GM19035 (cell line): ENCODE results near the gene PLIN3.
"Not testable (repeated sequence)": the region's sequence is repeated elsewhere in the genome, so short reads cannot be mapped to it uniquely, and the experiment has no call there.

ENCODE experiments used
- ATAC-seq: cut with Tn5 transposase; IDR thresholded peaks from one replicate; pipeline ENCODE4 v1.9.1; 2021; ENCODE audit not compliant: unreplicated experiment

PLIN3 gene

DNA sequence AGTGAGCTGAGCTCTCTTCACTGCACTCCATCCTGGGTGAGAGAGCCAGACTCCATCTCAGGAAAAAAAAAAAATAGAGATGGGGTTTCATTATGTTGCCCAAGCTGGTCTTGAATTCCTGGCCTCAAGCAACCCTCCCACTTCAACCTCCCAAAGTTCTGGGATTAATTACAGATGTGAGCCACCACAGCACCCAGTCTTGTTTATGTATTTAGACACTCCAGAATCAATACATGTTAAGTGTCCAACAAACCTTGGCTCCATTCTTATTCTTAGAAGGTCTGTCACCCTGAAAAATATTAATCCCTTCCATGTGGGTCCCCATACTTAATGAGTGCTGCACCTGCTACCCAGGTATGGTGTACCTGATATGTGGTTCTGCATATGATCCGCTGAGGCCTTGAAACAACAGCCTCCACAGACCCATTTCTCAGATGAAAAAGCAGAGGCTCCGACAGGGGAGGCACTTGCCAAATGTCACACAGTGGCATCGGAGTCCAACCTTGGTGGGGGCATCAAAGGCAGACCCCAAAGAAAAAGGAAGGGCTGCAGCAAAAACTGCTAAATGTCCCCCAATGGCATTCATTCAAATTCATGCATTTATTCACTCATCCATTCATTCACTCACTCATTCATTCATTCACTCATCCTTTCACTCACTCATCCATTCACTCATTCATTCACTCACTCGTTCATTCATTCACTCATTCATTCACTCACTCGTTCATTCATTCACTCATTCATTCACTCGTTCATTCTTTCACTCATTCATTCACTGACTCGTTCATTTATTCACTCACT is 52.6 kb downstream of the PLIN3 start:
- ATAC-seq = no peak

DNA sequence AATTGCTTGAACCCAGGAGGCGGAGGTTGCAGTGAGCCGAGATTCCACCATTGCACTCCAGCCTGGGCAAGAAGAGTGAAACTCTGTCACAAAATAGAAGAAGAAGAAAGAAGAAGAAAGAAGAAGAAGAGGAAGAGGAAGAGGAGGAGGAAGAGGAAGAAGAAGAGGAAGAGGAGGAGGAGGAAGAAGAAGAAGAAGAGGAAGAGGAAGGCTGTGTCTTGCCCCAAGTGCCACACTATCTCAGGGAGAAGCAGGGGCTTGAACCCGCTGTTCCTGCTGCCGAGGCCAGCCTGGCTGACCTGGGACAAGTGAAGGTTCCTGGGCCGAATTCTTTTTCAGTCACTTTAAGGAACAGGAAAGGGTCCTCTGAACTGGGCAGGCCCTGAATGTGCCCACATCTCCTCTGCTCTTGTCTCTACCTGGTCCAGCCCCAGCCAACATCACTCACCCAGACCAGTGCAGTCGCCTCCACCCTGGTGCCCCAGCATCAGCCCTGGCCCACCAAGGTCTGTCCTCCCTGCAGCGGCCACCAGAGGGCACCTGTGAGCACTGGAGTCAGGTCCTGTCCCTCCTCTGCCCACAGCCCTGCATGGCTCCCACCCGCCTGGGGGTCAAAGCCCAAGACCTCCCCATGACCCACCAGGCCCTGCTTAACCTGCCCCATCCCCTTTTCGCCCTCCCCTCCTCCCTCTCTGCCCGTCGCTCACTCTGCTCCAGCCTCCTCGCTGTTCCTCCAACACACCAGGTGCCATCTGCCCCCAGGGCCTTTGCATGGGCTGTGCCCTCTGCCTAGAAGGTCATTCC is 55.9 kb downstream of the PLIN3 start:
- no peak for ATAC-seq

DNA sequence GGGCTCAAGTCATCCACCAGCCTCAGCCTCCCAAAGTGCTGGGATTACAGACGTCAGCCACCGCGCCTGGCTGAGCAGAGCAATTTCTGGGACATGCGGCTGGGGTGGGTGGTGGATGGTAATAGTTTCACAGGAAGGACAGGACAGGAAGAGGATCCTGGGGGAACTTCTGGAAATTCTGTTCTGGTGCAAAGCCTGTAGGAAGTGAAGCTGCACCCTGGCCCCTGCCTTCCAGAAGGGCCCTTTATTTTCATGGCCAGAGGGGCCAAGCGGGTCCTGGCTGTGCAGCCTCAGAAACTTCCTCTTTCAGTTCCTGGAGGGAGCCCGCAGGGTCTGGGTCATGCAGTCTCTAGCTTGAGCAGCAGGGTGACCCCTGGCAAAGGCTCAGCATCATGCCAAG is 60.3 kb downstream of the PLIN3 start:
- ATAC-seq = no peak

DNA sequence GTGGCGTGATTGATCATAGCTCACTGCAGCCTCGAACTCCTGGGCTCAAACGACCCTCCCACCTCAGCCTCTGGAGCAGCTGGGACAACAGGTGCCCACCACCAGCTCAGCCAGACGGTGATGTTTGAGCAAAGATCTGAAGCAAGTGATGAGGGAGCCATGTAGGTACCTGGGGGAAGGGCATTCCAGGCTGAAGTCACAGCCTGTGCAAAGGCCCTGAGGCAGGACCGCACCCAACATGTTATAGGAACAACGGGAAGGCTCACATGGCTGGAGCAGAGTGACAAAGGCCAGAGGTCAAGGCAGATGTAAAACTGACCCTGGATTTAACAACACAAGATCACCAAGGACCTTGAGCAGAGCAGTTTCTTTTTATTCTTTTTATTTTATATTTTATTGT is 61.1 kb downstream of the PLIN3 start:
- ATAC-seq = no peak

DNA sequence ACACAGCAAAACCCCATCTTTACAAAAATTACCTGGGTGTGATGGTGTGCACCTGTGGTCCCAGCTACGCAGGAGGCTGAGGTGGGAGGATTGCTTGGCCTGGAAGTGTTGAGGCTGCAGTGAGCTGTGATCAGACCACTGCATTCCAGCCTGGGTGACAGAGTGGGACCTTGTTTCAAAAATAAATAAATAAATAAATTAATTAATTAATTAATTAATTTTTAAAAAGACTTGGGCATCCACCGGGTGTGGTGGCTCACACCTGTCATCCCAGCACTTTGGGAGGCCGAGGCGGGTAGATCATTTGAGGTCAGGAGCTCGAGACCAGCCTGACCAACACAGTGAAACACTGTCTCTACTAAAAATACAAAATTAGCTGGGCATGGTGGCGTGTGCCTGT is 62.3 kb downstream of the PLIN3 start:
- not testable (repeated sequence) for ATAC-seq

DNA sequence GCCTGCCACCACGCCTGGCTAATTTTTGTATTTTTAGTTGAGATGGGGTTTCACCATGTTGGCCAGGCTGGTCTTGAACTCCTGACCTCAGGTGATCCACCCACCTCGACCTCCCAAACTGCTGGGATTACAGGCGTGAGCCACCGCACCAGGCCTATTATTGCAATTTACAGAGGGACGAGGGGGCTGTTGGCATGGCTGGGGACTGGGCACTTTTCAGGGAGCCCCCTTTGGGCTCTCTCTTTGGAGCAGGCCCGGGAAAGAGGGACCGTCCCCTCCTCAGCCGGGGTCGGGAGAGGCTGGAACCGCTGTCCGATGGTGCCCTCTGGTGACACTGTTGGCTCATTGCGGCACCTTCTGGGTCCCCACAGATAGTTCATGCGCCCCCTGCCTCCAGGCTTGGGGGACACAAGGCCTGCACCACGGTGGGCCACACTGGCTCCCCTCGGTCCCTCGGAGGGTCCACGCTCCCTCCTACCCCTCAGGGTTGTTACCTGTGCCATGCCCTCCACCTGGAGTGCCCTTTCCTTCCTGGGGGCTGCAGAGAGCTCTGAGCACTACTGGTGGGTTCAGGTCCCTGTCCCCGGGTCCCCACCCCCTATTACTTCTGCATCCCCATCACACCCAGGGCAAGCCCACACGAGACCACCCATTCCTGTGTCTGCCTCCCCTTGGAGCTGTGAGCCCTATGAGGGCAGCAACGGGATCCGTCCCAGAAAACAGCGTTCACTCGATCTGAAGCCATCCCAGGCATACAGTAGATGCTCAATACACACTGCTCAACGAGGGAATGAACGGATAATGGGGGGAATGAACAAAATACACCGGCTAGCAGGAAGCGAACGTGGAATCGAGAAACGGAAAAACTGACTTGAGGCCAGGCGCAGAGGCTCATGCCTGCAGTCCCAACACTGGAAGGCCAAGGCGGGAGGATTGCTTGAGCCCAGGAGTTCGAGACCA is 63.5 kb downstream of the PLIN3 start:
- ATAC-seq = no peak

DNA sequence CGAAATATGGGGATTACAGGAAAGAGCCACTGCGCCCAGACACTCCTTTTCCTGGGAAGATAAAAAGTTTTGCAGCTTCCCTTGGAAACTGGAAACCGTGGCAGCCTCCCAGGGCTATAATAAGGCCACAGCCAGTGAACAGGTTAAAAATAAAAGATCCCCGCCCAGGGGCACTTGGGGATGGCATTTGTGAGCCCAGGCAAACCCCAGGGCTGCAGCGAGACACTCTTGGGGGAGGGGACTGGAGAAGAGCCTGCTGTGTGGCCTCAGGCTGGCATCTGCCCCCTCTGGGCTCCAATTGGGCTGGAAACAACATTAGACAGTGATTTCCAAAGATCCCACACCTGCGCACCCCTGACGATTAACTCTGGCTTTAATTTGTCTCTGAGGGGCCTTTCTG is 64.8 kb downstream of the PLIN3 start:
- ATAC-seq = no peak

DNA sequence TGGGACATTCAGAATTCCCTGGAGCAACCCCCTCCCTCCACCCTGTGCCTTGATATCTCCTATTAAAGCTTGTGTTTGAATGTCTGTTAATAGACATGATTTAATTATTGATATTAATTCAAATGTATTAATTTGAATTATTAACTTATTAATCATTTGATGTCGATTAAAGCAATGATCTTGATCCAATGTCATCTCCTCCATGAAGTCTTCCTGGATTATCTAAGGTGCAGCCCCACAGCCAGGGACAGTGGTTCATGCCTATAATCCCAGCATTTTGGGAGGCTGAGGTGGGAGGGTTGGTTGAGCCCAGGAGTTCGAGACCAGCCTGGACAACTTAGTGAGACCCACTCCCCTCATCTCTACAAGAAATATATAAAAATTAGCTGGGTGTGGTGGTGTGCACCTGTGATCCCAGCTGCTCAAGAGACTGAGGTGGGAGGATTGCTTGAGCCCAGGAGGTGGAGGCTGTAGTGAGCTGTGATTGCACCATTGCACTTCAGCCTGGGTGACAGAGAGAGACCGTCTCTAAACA is 66.3 kb downstream of the PLIN3 start:
- ATAC-seq = no peak

DNA sequence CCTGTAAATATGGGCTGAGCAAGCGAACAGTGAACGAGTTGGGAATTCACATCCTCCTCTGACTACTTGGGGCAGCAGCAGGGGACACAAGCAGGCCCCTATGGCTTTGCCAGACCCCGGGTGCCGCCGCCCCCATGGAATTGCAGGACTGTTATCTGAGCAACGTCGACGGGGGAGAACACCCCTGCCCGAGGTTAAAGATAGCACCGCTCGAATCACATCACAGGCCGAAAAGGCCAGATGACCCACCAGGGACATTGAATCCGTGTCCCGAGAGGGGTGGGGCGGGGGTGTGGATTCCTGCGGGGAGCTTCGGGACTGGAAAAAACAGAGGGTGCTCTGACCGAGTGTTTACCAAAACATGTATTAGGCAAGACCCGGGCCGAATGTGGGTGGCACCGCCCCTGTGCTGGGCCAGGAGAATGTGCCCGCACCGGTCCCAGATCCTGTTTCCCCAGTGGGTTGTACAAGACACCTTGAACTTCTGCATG is 66.8 kb downstream of the PLIN3 start:
- ATAC-seq = no peak

DNA sequence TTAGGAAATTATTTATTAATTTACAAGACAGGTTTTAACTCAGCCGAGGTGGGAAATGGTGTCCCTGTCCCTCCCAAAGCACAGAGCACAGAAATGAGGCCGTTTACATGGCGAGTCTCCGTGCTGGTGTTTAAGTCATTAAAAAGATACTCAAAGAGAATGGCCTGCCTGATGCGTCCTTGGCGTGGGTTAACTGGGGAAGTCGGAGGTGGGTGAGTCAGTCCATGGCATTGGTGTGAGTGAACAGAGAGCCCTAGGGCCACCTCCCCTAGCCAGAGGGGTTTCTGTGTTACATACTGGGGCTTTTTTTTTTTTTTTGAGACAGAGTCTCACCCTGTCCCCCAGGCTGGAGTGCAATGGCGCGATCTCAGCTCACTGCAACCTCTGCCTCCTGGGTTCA is 72.1 kb downstream of the PLIN3 start:
- no peak for ATAC-seq

DNA sequence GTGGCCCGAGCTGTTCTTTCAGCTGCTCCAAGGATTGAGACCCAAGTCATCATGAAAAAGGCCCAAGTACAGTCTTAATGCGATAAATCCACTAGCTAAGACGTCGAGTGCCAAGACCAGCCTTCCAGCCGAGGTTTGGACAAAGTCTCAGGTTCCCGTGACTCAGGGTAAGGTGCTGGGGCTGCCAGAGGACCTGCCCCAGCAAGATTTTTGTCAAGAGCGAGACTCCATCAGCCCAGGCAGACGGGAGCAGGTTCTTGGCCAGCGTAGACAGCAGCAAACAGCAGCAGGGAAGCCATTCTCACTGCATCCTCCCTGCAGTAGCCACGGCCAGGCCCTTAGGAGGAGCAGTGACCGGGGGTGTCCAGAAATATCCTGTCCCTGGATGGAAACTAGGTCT is 72.5 kb downstream of the PLIN3 start:
- no peak for ATAC-seq

DNA sequence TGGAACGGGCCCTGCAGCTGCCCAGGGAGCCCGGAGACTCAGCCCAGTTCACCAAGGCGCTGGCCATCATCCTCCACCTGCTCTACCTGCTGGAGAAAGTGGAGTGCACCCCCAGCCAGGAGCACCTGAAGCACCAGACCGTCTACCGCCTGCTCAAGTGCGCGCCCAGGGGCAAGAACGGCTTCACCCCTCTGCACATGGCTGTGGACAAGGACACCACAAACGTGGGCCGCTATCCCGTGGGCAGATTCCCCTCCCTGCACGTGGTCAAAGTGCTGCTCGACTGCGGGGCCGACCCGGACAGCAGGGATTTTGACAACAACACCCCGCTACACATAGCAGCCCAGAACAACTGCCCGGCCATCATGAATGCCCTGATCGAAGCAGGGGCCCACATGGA is 74.2 kb downstream of the PLIN3 start:
- not testable (repeated sequence) for ATAC-seq

DNA sequence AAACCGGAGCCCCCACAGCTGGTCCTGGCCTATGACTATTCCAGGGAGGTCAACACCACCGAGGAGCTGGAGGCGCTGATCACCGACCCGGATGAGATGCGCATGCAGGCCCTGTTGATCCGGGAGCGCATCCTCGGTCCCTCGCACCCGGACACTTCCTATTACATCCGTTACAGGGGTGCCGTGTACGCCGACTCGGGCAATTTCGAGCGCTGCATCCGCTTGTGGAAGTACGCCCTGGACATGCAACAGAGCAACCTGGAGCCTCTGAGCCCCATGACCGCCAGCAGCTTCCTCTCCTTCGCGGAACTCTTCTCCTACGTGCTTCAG is 74.6 kb downstream of the PLIN3 start:
- ATAC-seq = not testable (repeated sequence)

DNA sequence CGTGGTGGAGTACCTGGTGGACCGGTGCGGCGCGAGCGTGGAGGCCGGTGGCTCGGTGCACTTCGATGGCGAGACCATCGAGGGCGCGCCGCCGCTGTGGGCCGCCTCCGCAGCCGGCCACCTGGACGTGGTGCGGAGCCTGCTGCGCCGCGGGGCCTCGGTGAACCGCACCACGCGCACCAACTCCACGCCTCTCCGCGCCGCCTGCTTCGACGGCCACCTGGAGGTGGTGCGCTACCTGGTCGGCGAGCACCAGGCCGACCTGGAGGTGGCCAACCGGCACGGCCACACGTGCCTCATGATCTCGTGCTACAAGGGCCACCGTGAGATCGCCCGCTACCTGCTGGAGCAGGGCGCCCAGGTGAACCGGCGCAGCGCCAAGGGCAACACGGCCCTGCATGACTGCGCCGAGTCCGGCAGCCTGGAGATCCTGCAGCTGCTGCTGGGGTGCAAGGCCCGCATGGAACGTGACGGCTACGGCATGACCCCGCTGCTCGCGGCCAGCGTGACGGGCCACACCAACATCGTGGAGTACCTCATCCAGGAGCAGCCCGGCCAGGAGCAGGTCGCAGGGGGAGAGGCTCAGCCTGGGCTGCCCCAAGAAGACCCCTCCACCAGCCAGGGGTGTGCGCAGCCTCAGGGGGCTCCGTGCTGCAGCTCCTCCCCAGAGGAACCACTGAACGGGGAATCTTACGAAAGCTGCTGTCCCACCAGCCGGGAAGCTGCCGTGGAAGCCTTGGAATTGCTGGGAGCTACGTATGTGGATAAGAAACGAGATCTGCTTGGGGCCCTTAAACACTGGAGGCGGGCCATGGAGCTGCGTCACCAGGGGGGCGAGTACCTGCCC is 75.2 kb downstream of the PLIN3 start:
- not testable (repeated sequence) for ATAC-seq

DNA sequence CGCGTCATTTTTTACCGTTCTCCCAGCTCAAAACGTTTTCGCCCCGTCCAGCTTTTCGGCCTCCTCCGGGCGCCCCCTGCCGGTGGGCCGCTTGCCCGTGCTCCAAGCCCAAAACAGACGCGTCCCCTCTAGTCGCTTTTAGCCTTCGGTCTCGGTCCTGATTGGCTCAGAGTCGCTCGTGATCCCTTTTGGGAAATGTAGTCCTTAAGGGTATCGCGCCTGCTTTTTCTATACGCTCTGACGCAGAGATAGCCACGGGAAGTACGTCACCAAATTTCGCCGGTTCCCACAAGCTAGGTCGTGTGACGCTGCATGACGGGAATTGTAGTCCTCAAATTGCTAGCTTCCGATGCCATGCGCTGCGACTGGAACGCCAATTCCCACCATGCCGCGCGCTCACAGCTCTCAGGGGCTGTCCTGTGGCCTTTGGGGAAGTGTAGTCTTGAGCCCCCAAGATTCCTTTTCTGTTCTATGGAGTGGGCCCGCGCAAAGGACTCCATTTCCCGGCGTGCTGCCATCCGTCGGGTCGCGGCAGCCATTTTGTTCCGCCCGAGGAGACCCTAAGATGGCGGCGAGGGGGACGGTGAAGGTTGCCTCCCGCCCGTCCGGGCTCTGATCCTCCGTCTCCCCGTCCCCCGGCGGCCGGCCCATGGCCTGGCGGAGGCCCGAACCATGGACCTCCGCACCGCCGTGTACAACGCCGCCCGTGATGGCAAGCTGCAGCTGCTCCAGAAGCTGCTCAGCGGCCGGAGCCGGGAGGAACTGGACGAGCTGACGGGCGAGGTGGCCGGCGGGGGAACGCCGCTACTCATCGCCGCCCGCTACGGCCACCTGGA is 76.1 kb downstream of the PLIN3 start, which contains the start of gene FEM1A:
Gene FEM1A (plus strand): TSS at position 552 of the 836 bp plus-strand sequence. CDS start 121 bp downstream, at position 673.
- peak; percentile 91 for ATAC-seq
